ENCODE measurements around the gene CELA2A. TPM values are rescaled to one million over a fixed set of nuclear protein-coding genes. Genes with fewer than 3 reads are reported as not detected.

CELA2A gene
- total RNA-seq, 2 experiments from 2014 or later = not detected

GRCh38 chr1:15414445-15414983 is 42.0 kb upstream of the CELA2A start:
- no peaks in the 10 kb centered on the region; the same call in 1 of the 2 replicates for H3K36me3 ChIP-seq (ENCODE audit: insufficient read depth, low read length)
- CTCF ChIA-PET (ENCODE audit: unreplicated experiment) = interaction anchor here (0.5 kb wide), 1 partner anchor 1272 kb away, joined by 3 read pairs; no protein-coding TSS in a partner anchor
- no peak overlapping the region for H3K4me2 ChIP-seq (ENCODE audit: low read length)
- no TSS peak for BruUV-seq (replicated peaks)
- H3K9me3 ChIP-seq (ENCODE audit: low read length) = no peaks in the 10 kb centered on the region
- POLR2A ChIA-PET = interaction anchor here (0.5 kb wide), 1 partner anchor 298 kb away, joined by 3 read pairs; no protein-coding TSS in a partner anchor
- no peak for DNase-seq (ENCODE audit: low spot score)
- H4K20me1 ChIP-seq (ENCODE audit: insufficient read depth, low read length) = no peaks in the 10 kb centered on the region; the same call in 1 of the 2 replicates
- no peak overlapping the region for H3K4me3 ChIP-seq (ENCODE audit: low read depth, low read length, poor library complexity, severe bottlenecking)
- no peak overlapping the region for H2AFZ ChIP-seq (ENCODE audit: low read length)
- TF ChIP-seq CTCF (conservative IDR thresholded peaks at IDR 0.05; ENCODE audit: low read length) (no peak), EZH2phosphoT487 (IDR thresholded peaks at IDR 0.05; ENCODE audit: borderline replicate concordance, low read depth, low read length) (no peak)
- intact Hi-C loops (cut with micrococcal nuclease; ENCODE audit: unreplicated experiment) = no loop called here
- H3K79me2 ChIP-seq (ENCODE audit: insufficient read depth, low read depth, low read length) = peaks cover 8% of the 10 kb centered on the region; the same call in 1 of the 2 replicates
- no peaks in the 10 kb centered on the region for H3K9me2 ChIP-seq (ENCODE audit: insufficient read depth, low read length)
- peaks cover 37% of the 10 kb centered on the region for H3K4me1 ChIP-seq (ENCODE audit: insufficient read depth, low read length, poor library complexity, severe bottlenecking)
- no peak overlapping the region for H3K27ac ChIP-seq (ENCODE audit: low read depth, low read length, poor library complexity, severe bottlenecking)

- Histone ChIP-seq H3K36me3 (ENCODE audit: insufficient read depth, low read length) (peaks cover 7% of the 10 kb centered on the region; the same call in 1 of the 2 replicates), H3K27ac (ENCODE audit: low read depth, low read length, poor library complexity, severe bottlenecking) (peak overlapping the region; percentile 15), H4K20me1 (ENCODE audit: insufficient read depth, low read length) (no peaks in the 10 kb centered on the region), H3K9me3 (ENCODE audit: low read length) (no peaks in the 10 kb centered on the region), H2AFZ (ENCODE audit: low read length) (no peak overlapping the region), H3K79me2 (ENCODE audit: insufficient read depth, low read depth, low read length) (no peaks in the 10 kb centered on the region), H3K4me2 (ENCODE audit: low read length) (peak overlapping the region; percentile 18; the same call in 1 of the 2 replicates), H3K4me3 (ENCODE audit: low read depth, low read length, poor library complexity, severe bottlenecking) (no peak overlapping the region), H3K4me1 (ENCODE audit: insufficient read depth, low read length, poor library complexity, severe bottlenecking) (peaks cover 23% of the 10 kb centered on the region), H3K9me2 (ENCODE audit: insufficient read depth, low read length) (no peaks in the 10 kb centered on the region)
- peak; percentile 28 for DNase-seq (ENCODE audit: low spot score)
- intact Hi-C loops (cut with micrococcal nuclease; ENCODE audit: unreplicated experiment) = no loop called here
- TF ChIP-seq CTCF (conservative IDR thresholded peaks at IDR 0.05; ENCODE audit: low read length) (no peak), EZH2phosphoT487 (IDR thresholded peaks at IDR 0.05; ENCODE audit: borderline replicate concordance, low read depth, low read length) (no peak)
- no TSS peak for BruUV-seq (replicated peaks)
- POLR2A ChIA-PET = interaction anchor here (0.7 kb wide), 2 partner anchors 136 to 1315 kb away, joined by 3 to 4 read pairs; no protein-coding TSS in a partner anchor
- CTCF ChIA-PET (ENCODE audit: unreplicated experiment) = no interaction called here
Measured at GRCh38 chr1:15417059-15417934, 39.2 kb upstream of the CELA2A start.
